NCI-H1105 treated with DMSO at 0.1 percent for 48 hours (cell line): ENCODE results near the gene CLDN6.

ENCODE experiments used
- DNase-seq: peaks from one replicate; lab custom pipeline; 2025; lab: John Stamatoyannopoulos, UW

CLDN6 gene

GRCh38 chr16:3027983-3028715 lies 10.2 kb upstream of the CLDN6 start:
- DNase-seq = peak; percentile 64

- no peak for DNase-seq
These were observed 9.5 kb upstream of the CLDN6 start for GRCh38 chr16:3027489-3027795.

GRCh38 chr16:3026609-3027488 lies 8.9 kb upstream of the CLDN6 start:
- no peak for DNase-seq

- no peak for DNase-seq
These were observed 8.0 kb upstream of the CLDN6 start for GRCh38 chr16:3026003-3026378.

- DNase-seq = no peak
These were observed 7.3 kb upstream of the CLDN6 start for GRCh38 chr16:3025032-3026002.

- peak; percentile 82 for DNase-seq
These were observed 5.9 kb upstream of the CLDN6 start, which contains the start of the genes HCFC1R1 and THOC6 for GRCh38 chr16:3023669-3024478. Gene HCFC1R1 (minus strand): TSS chr16:3023942. CDS start chr16:3023941, 1 bp downstream. Gene THOC6 (plus strand): TSS chr16:3024035. CDS start chr16:3024327, 292 bp downstream.

GRCh38 chr16:3023415-3023668 lies 5.4 kb upstream of the CLDN6 start:
- DNase-seq = no peak

GRCh38 chr16:3022684-3023414 lies 4.9 kb upstream of the CLDN6 start:
- no peak for DNase-seq

- DNase-seq = no peak
These were observed 4.3 kb upstream of the CLDN6 start for GRCh38 chr16:3022208-3022683.

- DNase-seq = peak; percentile 23
These were observed 3.6 kb upstream of the CLDN6 start for GRCh38 chr16:3021449-3022207.

GRCh38 chr16:3020604-3021448 lies 2.8 kb upstream of the CLDN6 start:
- no peak for DNase-seq

- DNase-seq = peak; percentile 18
These were observed 2.2 kb upstream of the CLDN6 start, which contains the start of gene TNFRSF12A for GRCh38 chr16:3020247-3020603. Gene TNFRSF12A (plus strand): TSS chr16:3020368. CDS start chr16:3020398, 30 bp downstream.

GRCh38 chr16:3019594-3020246 lies 1.7 kb upstream of the CLDN6 start:
- DNase-seq = no peak

- DNase-seq = no peak
These were observed 639 bp downstream of the CLDN6 start for GRCh38 chr16:3017344-3017743.

GRCh38 chr16:3015865-3016521 lies 2.0 kb downstream of the CLDN6 start:
- DNase-seq = no peak

- no peak for DNase-seq
These were observed 3.0 kb downstream of the CLDN6 start for GRCh38 chr16:3014971-3015370.

GRCh38 chr16:3013998-3014690 lies 3.8 kb downstream of the CLDN6 start:
- no peak for DNase-seq
